OCI-LY1 (cell line): ENCODE data around the gene UNC5A.

Source experiments
- EZH2 ChIP-seq: fragments of 200-600 bp; sonication (generic), shearing (Covaris generic); IDR thresholded peaks from 2 replicates; pipeline ENCODE4 v1.8.0; 2017; ENCODE audit warnings: borderline replicate concordance, mixed run types, mild to moderate bottlenecking, antibody characterized with exemption, low read length, moderate library complexity, mixed read lengths
- TF ChIP-seq, protein P1 (sequence below): fragments of 200-600 bp; sonication (generic), shearing (Covaris generic); IDR thresholded peaks from 2 replicates; pipeline ENCODE4 v1.5.1; 2017; ENCODE audit warnings: mild to moderate bottlenecking, antibody characterized with exemption, low read length, moderate library complexity, mixed read lengths

DNA sequence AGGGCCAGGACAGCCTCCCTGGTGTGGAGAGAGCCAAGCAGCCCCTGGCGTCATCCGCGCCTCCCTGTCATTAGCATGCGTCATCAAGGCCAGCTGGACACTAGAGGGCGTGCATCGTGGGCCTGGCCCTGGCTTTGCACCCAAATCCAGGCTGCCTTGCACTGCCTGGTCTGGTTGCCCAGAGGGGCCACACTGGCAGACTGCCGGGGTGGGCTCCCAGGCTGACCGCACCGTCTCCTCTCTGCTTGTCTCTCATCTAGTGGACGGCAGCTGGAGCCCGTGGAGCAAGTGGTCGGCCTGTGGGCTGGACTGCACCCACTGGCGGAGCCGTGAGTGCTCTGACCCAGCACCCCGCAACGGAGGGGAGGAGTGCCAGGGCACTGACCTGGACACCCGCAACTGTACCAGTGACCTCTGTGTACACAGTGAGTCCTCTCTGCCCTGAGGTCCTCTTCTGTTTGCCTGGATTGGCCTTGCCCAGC lies 59.8 kb downstream of the UNC5A start:
- no peak for TF ChIP-seq EZH2
- TF ChIP-seq, protein P1, sequence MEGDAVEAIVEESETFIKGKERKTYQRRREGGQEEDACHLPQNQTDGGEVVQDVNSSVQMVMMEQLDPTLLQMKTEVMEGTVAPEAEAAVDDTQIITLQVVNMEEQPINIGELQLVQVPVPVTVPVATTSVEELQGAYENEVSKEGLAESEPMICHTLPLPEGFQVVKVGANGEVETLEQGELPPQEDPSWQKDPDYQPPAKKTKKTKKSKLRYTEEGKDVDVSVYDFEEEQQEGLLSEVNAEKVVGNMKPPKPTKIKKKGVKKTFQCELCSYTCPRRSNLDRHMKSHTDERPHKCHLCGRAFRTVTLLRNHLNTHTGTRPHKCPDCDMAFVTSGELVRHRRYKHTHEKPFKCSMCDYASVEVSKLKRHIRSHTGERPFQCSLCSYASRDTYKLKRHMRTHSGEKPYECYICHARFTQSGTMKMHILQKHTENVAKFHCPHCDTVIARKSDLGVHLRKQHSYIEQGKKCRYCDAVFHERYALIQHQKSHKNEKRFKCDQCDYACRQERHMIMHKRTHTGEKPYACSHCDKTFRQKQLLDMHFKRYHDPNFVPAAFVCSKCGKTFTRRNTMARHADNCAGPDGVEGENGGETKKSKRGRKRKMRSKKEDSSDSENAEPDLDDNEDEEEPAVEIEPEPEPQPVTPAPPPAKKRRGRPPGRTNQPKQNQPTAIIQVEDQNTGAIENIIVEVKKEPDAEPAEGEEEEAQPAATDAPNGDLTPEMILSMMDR, result peak; percentile 39
